ENCODE measurements around the gene ZNF541. TPM values are rescaled to one million over a fixed set of nuclear protein-coding genes. Genes with fewer than 3 reads are reported as not detected.

Gene ZNF541
- total RNA-seq, 6 experiments from 2014 or later, result 0.26 TPM; not detected in 5

- DNase-seq, result no peak
- H3K27ac Mint-ChIP-seq, result no peak overlapping the region
- no peak overlapping the region; the same call in 1 of the 2 replicates for H3K4me3 Mint-ChIP-seq
- H3K36me3 Mint-ChIP-seq (ENCODE audit: low read depth), result no peaks in the 10 kb centered on the region
- no peak for TF ChIP-seq CTCF (IDR thresholded peaks at IDR 0.05)
- H3K4me1 Mint-ChIP-seq (ENCODE audit: low read depth), result no peaks in the 10 kb centered on the region
- no peaks in the 10 kb centered on the region for H3K9me3 Mint-ChIP-seq
- peaks cover 10% of the 10 kb centered on the region; the same call in 1 of the 2 replicates for H3K27me3 Mint-ChIP-seq (ENCODE audit: insufficient read depth)
Observed at GRCh38 chr19:47561440-47562057, 11.4 kb downstream of the ZNF541 start.

GRCh38 chr19:47560999-47561398 is 11.9 kb downstream of the ZNF541 start:
- H3K36me3 Mint-ChIP-seq (ENCODE audit: low read depth), result no peaks in the 10 kb centered on the region
- no peak overlapping the region for H3K27ac Mint-ChIP-seq
- H3K4me3 Mint-ChIP-seq, result no peak overlapping the region
- no peak for DNase-seq
- no peak for TF ChIP-seq CTCF (IDR thresholded peaks at IDR 0.05)
- no peaks in the 10 kb centered on the region for H3K4me1 Mint-ChIP-seq (ENCODE audit: low read depth)
- peaks cover 10% of the 10 kb centered on the region; the same call in 1 of the 2 replicates for H3K27me3 Mint-ChIP-seq (ENCODE audit: insufficient read depth)
- no peaks in the 10 kb centered on the region for H3K9me3 Mint-ChIP-seq

- Mint-ChIP-seq H3K36me3 (ENCODE audit: low read depth) (no peaks in the 10 kb centered on the region), H3K27me3 (ENCODE audit: insufficient read depth) (peaks cover 15% of the 10 kb centered on the region), H3K27ac (no peak overlapping the region), H3K9me3 (no peaks in the 10 kb centered on the region), H3K4me3 (no peak overlapping the region), H3K4me1 (ENCODE audit: low read depth) (no peaks in the 10 kb centered on the region)
- TF ChIP-seq CTCF (IDR thresholded peaks at IDR 0.05), result no peak
- no peak for DNase-seq
Observed at GRCh38 chr19:47550129-47550528, 22.8 kb downstream of the ZNF541 start.

- TF ChIP-seq CTCF (IDR thresholded peaks at IDR 0.05), result no peak
- Mint-ChIP-seq H3K4me3 (no peak overlapping the region), H3K27me3 (ENCODE audit: insufficient read depth) (peaks cover 16% of the 10 kb centered on the region), H3K27ac (no peak overlapping the region), H3K4me1 (ENCODE audit: low read depth) (no peaks in the 10 kb centered on the region), H3K9me3 (no peaks in the 10 kb centered on the region), H3K36me3 (ENCODE audit: low read depth) (no peaks in the 10 kb centered on the region)
- no peak for DNase-seq
Observed at GRCh38 chr19:47549261-47549862, 23.6 kb downstream of the ZNF541 start.

- no peak for TF ChIP-seq CTCF (IDR thresholded peaks at IDR 0.05)
- no peak for DNase-seq
- no peaks in the 10 kb centered on the region for H3K36me3 Mint-ChIP-seq (ENCODE audit: low read depth)
- H3K4me3 Mint-ChIP-seq, result no peak overlapping the region
- no peak overlapping the region for H3K27ac Mint-ChIP-seq
- H3K27me3 Mint-ChIP-seq (ENCODE audit: insufficient read depth), result peaks cover 20% of the 10 kb centered on the region
- 0 out of 2 replicates have a peak, but pooled peaks cover 1% of the 10 kb centered on the region for H3K4me1 Mint-ChIP-seq (ENCODE audit: low read depth)
- H3K9me3 Mint-ChIP-seq, result no peaks in the 10 kb centered on the region
Observed at GRCh38 chr19:47547199-47547598, 25.7 kb downstream of the ZNF541 start.

Measured in HFFc6 (cell line).